ENCODE measurements around the gene KRT36. TPM values are rescaled to one million over a fixed set of nuclear protein-coding genes. Genes with fewer than 3 reads are reported as not detected.

KRT36 gene
- total and polyA plus RNA-seq, 10 of the 15 experiments (the other 5 are each of a cell fraction or from before 2014, with no cell fraction given) = not detected

GRCh38 chr17:41449008-41449407, 40.7 kb downstream of the KRT36 start:
- Histone ChIP-seq H3K27me3 (replicated peaks in 1 of 2; ENCODE audit: control insufficient read depth in 2 of 2, insufficient read depth in 2 of 2, low read length in 1 of 2) (peaks cover 3 to 4% of the 10 kb centered on the region in 2 experiments; a peak in 3 of 4 replicates), H2AFZ (ENCODE audit: control insufficient read depth, low read depth, low read length) (no peak overlapping the region), H3K9ac (ENCODE audit: control insufficient read depth, insufficient read depth, low read length) (no peak overlapping the region), H3K79me2 (ENCODE audit: control insufficient read depth, insufficient read depth, low read length) (no peaks in the 10 kb centered on the region), H3K27ac (ENCODE audit: control insufficient read depth, insufficient read depth) (no peak overlapping the region), H4K20me1 (ENCODE audit: control insufficient read depth, insufficient read depth) (no peaks in the 10 kb centered on the region), H3K9me3 (replicated peaks; ENCODE audit: control insufficient read depth, insufficient read depth, low read length) (no peaks in the 10 kb centered on the region), H3K4me1 (ENCODE audit: control insufficient read depth, insufficient read depth, low read length) (no peaks in the 10 kb centered on the region), H3K36me3 (ENCODE audit: control insufficient read depth in 2 of 2, insufficient read depth in 2 of 2, low read length in 1 of 2) (no peaks in the 10 kb centered on the region), H3K4me2 (ENCODE audit: control insufficient read depth, insufficient read depth) (no peak overlapping the region), H3K4me3 (no peak overlapping the region)
- RAD21 ChIA-PET (ENCODE audit: unreplicated experiment) = no interaction called here
- in situ Hi-C loops (cut with MboI) (no loop called here), intact Hi-C loops (cut with micrococcal nuclease; ENCODE audit: unreplicated experiment) (no loop called here)
- TF ChIP-seq GATAD2B (conservative IDR thresholded peaks at IDR 0.05; ENCODE audit: low read depth) = no peak
- TF ChIP-seq, protein P1, sequence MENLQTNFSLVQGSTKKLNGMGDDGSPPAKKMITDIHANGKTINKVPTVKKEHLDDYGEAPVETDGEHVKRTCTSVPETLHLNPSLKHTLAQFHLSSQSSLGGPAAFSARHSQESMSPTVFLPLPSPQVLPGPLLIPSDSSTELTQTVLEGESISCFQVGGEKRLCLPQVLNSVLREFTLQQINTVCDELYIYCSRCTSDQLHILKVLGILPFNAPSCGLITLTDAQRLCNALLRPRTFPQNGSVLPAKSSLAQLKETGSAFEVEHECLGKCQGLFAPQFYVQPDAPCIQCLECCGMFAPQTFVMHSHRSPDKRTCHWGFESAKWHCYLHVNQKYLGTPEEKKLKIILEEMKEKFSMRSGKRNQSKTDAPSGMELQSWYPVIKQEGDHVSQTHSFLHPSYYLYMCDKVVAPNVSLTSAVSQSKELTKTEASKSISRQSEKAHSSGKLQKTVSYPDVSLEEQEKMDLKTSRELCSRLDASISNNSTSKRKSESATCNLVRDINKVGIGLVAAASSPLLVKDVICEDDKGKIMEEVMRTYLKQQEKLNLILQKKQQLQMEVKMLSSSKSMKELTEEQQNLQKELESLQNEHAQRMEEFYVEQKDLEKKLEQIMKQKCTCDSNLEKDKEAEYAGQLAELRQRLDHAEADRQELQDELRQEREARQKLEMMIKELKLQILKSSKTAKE (IDR thresholded peaks at IDR 0.05; ENCODE audit: low read depth, poor library complexity, severe bottlenecking) = no peak
- TF ChIP-seq KAT2A (conservative IDR thresholded peaks at IDR 0.05; ENCODE audit: control insufficient read depth, low read depth, low read length) = no peak
- no peak for TF ChIP-seq ATF7 (IDR thresholded peaks at IDR 0.05; ENCODE audit: low read depth)
- TF ChIP-seq NFYA (IDR thresholded peaks at IDR 0.05; ENCODE audit: borderline replicate concordance, low read depth, low read length) = no peak
- TF ChIP-seq TBL1XR1 (IDR thresholded peaks at IDR 0.05; ENCODE audit: low read depth, low read length) = no peak
- no peak for TF ChIP-seq MTA2 (IDR thresholded peaks at IDR 0.05; ENCODE audit: low read depth)
- TF ChIP-seq ZNF24 (IDR thresholded peaks at IDR 0.05) = no peak
- TF ChIP-seq, protein P2, sequence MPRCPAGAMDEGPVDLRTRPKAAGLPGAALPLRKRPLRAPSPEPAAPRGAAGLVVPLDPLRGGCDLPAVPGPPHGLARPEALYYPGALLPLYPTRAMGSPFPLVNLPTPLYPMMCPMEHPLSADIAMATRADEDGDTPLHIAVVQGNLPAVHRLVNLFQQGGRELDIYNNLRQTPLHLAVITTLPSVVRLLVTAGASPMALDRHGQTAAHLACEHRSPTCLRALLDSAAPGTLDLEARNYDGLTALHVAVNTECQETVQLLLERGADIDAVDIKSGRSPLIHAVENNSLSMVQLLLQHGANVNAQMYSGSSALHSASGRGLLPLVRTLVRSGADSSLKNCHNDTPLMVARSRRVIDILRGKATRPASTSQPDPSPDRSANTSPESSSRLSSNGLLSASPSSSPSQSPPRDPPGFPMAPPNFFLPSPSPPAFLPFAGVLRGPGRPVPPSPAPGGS (IDR thresholded peaks at IDR 0.05; ENCODE audit: borderline replicate concordance, insufficient read depth, low read depth, low read length, poor library complexity, severe bottlenecking) = no peak
- TF ChIP-seq CBX5 (IDR thresholded peaks at IDR 0.05; ENCODE audit: low read depth) = no peak
- TF ChIP-seq IKZF1 (conservative IDR thresholded peaks at IDR 0.05) = no peak
- TF ChIP-seq RBBP5 (conservative IDR thresholded peaks at IDR 0.05) = no peak
- no peak for TF ChIP-seq SMARCA5 (IDR thresholded peaks at IDR 0.05)
- DNase-seq (ENCODE audit: low read depth, low spot score) (no peak), ATAC-seq (no peak), FAIRE-seq (no peak)
- SMC1A ChIA-PET (ENCODE audit: uncharacterized antibody, unreplicated experiment) = no interaction called here
- CTCF ChIA-PET = no interaction called here
- WGBS (ENCODE audit: insufficient coverage, insufficient replicate concordance, low lambda C conversion rate, missing lambda C conversion rate) = 16% methylated on average over 5 of the region's 6 CpGs
- BruUV-seq (replicated peaks) = no TSS peak
- POLR2A ChIA-PET = no interaction called here
